ENCODE data around the gene GDPD5.
A peak's percentile ranks its signal among the peaks of the same experiment; 100 is the strongest.

GDPD5 gene

DNA sequence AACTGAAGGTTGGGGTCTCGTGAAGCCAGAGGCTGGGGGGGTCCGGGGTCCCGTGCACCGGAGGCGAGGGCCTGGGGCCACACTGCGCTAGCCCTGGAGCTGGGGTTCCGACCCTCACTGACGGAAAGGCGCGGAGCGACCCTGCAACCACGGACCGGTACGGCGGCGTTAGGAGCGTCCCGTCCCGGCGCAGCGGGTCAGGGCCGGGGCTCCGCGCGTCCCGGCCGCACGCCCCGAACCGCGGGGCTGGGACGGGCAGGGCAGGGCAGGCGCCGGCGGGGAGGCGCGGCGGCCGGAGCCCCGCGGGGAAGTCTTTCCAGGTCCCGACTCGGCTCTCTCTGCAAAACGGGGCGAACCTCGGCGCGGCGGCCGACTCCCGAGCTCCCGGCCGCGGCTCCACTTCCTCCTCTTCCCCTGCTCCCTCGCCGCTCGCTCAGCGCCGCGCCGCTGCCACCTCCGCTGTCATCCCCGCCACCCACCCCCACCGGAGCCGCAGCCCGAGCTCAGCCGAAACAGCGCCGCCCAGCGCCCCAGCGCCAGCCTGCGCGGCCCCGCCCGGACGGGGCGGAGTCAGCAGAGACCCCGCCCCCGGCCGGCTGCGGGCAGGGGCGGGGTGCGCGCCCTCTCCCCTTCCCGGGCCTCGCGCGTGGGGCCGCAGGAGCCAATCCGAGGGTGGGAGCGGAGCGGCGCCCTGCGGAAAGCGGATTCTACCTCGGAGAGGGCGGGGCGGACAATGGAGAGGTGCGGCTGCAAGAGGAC lies at the start of gene GDPD5:
TSS of gene GDPD5 (minus strand) at position 509 of the 759 bp plus-strand sequence. CDS start 48,206 bp downstream, outside the sequence.
- H3K27me3 ChIP-seq (ENCODE audit: low read length): no peaks in the 10 kb centered on the region
- peak within 1 kb of the TSS; percentile 49 for H3K4me3 ChIP-seq (ENCODE audit: insufficient read depth, low read length, poor library complexity, severe bottlenecking)
- H3K27ac ChIP-seq (ENCODE audit: low read depth, low read length): no peak within 1 kb of the TSS
- peak within 1 kb of the TSS; percentile 37 for H3K9ac ChIP-seq (ENCODE audit: low read length)
- TF ChIP-seq CTCF (IDR thresholded peaks at IDR 0.05; ENCODE audit: insufficient read depth, low read length, poor library complexity, severe bottlenecking) (peak; percentile 42), EZH2phosphoT487 (conservative IDR thresholded peaks at IDR 0.05; ENCODE audit: low read length) (0 out of 2 replicates have a peak, but pooled peaks have one; percentile 65)
- no peak within 1 kb of the TSS for H2AFZ ChIP-seq (ENCODE audit: low read depth, low read length, severe bottlenecking)
- H3K4me2 ChIP-seq (ENCODE audit: low read depth, low read length, poor library complexity, severe bottlenecking): peak within 1 kb of the TSS; percentile 55
- H3K36me3 ChIP-seq (ENCODE audit: low read length): no peaks in the 10 kb centered on the region
- H4K20me1 ChIP-seq (ENCODE audit: low read depth, low read length): no peaks in the 10 kb centered on the region
- H3F3A ChIP-seq (ENCODE audit: insufficient read depth): no peaks in the 10 kb centered on the region
- no peaks in the 10 kb centered on the region for H3K9me2 ChIP-seq (replicated peaks; ENCODE audit: insufficient read depth, low read length)
- H3K79me2 ChIP-seq (ENCODE audit: insufficient read depth, low read length): no peaks in the 10 kb centered on the region
- no peaks in the 10 kb centered on the region for H3K9me3 ChIP-seq (ENCODE audit: insufficient read depth, low read length)

DNA sequence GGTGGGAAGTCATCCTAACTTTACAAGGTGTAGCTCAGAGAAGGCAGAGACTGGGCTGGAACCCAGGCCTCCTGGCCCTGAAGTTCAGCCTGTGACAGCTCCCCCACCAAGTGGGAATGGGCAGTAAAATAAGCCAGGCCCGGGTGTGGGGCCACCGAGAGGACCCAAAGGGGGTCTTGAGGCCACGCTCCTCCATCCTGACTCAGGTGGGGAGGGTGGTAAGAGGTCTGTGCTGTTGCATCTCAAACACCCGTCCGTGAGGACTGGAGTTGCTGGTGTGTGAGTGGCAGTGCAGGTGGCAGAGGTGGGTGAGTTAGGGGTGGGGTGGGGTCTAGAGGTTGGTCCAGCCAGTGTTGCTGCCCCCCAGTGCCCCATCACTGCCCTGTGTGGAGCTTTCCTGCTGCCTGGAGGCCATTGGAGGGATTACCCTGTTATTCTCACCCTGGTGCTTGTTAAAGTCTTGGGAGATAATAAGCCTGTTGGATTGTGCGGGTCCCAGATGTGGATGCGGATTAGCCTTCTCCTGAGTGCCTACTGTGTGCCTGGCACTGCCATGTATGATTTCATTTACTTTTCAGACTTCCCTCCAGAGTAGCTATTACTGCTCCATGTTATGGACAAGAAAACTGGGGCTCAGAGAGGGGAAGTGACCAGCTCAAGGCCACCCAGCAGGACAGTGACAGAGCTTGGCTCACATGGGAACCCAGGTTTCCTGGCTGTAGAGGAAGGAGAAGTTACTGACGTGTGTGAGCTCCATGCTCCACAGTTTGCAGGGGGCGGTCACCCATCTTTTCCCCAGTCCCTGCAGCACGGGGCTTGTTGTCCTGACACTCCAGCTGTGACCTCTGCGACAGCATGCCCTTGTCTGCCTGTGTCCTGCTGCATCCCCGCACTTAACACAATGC lies 49.2 kb upstream of the GDPD5 start:
- Histone ChIP-seq H3K79me2 (ENCODE audit: insufficient read depth, low read length) (no peaks in the 10 kb centered on the region), H3K27ac (ENCODE audit: low read depth, low read length) (no peak overlapping the region), H2AFZ (ENCODE audit: low read depth, low read length, severe bottlenecking) (no peak overlapping the region), H3F3A (ENCODE audit: insufficient read depth) (no peaks in the 10 kb centered on the region), H4K20me1 (ENCODE audit: low read depth, low read length) (no peaks in the 10 kb centered on the region), H3K9ac (ENCODE audit: low read length) (no peak overlapping the region), H3K27me3 (ENCODE audit: low read length) (no peaks in the 10 kb centered on the region), H3K4me3 (ENCODE audit: insufficient read depth, low read length, poor library complexity, severe bottlenecking) (no peak overlapping the region), H3K36me3 (ENCODE audit: low read length) (no peaks in the 10 kb centered on the region), H3K4me2 (ENCODE audit: low read depth, low read length, poor library complexity, severe bottlenecking) (no peak overlapping the region), H3K9me3 (ENCODE audit: insufficient read depth, low read length) (no peaks in the 10 kb centered on the region), H3K9me2 (replicated peaks; ENCODE audit: insufficient read depth, low read length) (no peaks in the 10 kb centered on the region)
- TF ChIP-seq EZH2phosphoT487 (conservative IDR thresholded peaks at IDR 0.05; ENCODE audit: low read length): no peak
- no peak for TF ChIP-seq CTCF (IDR thresholded peaks at IDR 0.05; ENCODE audit: insufficient read depth, low read length, poor library complexity, severe bottlenecking)

DNA sequence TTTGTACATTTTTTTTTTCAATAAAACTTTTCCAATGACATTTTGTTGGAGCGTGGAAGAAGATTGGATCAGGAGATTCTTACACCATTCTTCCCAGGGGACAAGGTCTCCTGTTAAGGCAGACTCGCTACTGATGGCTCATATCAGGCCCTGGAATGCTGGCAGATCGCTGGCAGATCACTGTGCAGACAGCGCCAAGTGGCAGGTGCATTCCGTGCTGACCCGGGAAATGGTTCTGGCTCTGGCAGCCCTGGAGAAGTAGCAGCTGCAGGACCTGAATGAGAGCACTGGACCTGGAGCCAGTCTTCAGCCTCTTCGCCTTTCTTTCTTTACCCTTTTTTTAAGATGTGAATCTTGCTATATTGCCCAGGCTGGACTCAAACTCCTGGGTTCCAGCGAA lies 47.0 kb upstream of the GDPD5 start:
- Histone ChIP-seq H3K27ac (ENCODE audit: low read depth, low read length) (no peak overlapping the region), H3F3A (ENCODE audit: insufficient read depth) (no peaks in the 10 kb centered on the region)

More for the DNA sequence above, 47.0 kb upstream of the GDPD5 start:
- Histone ChIP-seq H3K4me3 (ENCODE audit: insufficient read depth, low read length, poor library complexity, severe bottlenecking) (no peak overlapping the region), H3K27me3 (ENCODE audit: low read length) (no peaks in the 10 kb centered on the region), H3K79me2 (ENCODE audit: insufficient read depth, low read length) (no peaks in the 10 kb centered on the region), H3K36me3 (ENCODE audit: low read length) (no peaks in the 10 kb centered on the region), H3K4me2 (ENCODE audit: low read depth, low read length, poor library complexity, severe bottlenecking) (no peak overlapping the region), H3K9me3 (ENCODE audit: insufficient read depth, low read length) (no peaks in the 10 kb centered on the region), H3K9me2 (replicated peaks; ENCODE audit: insufficient read depth, low read length) (no peaks in the 10 kb centered on the region), H2AFZ (ENCODE audit: low read depth, low read length, severe bottlenecking) (no peak overlapping the region), H4K20me1 (ENCODE audit: low read depth, low read length) (no peaks in the 10 kb centered on the region), H3K9ac (ENCODE audit: low read length) (no peak overlapping the region)
- TF ChIP-seq CTCF (IDR thresholded peaks at IDR 0.05; ENCODE audit: insufficient read depth, low read length, poor library complexity, severe bottlenecking): no peak
- TF ChIP-seq EZH2phosphoT487 (conservative IDR thresholded peaks at IDR 0.05; ENCODE audit: low read length): no peak
